Stimulated activated naive CD8-positive, alpha-beta T cell treated with anti-CD3 and anti-CD28 coated beads, Interleukin-15, Interleukin-2, amounts not matched to agents 100 ng/mL and 50 ng/mL, for 24 hours (primary cell): Measurements from ENCODE around the gene CLTC.
A peak's percentile ranks its signal among the peaks of the same experiment; 100 is the strongest.
"Not testable (repeated sequence)": the region's sequence is repeated elsewhere in the genome, so short reads cannot be mapped to it uniquely, and the experiment has no call there.

ENCODE experiments used
- H3K27ac Mint-ChIP-seq: one replicate; pipeline ENCODE4 v1.8.0; 2021; ENCODE audit warnings: mild to moderate bottlenecking, mixed read lengths
- H3K27me3 Mint-ChIP-seq: one replicate; pipeline ENCODE4 v1.8.0; 2021; ENCODE audit warnings: mixed read lengths
- H3K36me3 Mint-ChIP-seq: one replicate; pipeline ENCODE4 v1.8.0; 2021; ENCODE audit warnings: low read depth, mixed read lengths
- H3K4me1 Mint-ChIP-seq: one replicate; pipeline ENCODE4 v1.8.0; 2021; ENCODE audit warnings: low read depth, mixed read lengths
- H3K4me3 Mint-ChIP-seq: one replicate; pipeline ENCODE4 v1.8.0; 2021; ENCODE audit warnings: mild to moderate bottlenecking, mixed read lengths
- H3K9me3 Mint-ChIP-seq: one replicate; pipeline ENCODE4 v1.8.0; 2021; ENCODE audit warnings: mixed read lengths

Gene CLTC

DNA sequence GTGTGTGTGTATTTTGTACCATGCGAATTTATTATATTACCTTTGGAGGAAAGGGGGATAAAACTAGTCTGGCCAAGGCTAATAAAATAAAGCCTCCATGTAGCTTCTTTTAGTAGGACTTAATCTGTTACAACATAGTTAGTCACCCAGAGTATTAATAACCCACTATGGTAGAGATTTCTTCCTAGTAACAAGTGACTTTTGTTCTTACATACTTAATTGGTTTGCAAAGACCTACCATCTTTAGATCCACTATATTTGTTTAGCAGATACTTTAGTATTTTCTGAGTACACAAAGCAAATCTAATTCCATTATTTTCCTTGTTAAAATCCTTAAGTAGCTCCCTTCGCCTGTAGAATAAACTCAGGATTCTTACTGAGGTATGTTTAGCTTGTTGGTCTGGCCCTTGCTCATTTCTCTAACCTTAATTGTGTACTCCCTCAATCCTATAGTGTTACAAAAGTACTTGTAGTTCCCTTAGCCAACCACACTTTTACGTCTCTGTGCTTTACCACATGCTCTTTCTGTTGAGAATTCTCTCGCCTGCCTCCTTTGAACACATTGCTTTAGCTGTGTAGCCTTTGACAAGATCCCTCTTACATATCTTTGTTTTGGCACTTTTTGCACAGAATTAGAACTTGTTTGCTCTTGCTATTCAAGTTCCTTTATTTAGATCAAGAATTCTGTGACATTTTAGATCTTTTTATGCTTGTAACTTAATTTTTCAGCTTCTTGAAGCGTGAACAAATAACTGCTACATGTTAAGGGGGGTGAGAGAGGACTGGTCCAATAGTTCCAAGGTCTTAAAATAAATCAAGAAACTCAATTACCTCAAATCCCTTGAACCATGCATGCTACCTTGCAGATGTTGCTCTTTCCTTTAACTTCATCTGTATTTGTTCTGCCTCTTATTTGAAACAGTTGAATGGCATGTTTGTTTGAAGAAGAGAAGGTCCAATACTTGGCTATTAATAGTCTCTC lies 23.8 kb downstream of the CLTC start:
- H3K27ac Mint-ChIP-seq = peak overlapping the region; percentile 12
- no peaks in the 10 kb centered on the region for H3K27me3 Mint-ChIP-seq
- no peaks in the 10 kb centered on the region for H3K9me3 Mint-ChIP-seq
- no peak overlapping the region for H3K4me3 Mint-ChIP-seq
- peaks cover 60% of the 10 kb centered on the region for H3K4me1 Mint-ChIP-seq
- peaks cover 37% of the 10 kb centered on the region for H3K36me3 Mint-ChIP-seq

GRCh38 chr17:59647288-59647687 lies 27.6 kb downstream of the CLTC start:
- Mint-ChIP-seq H3K27ac (no peak overlapping the region), H3K4me3 (no peak overlapping the region), H3K36me3 (peaks cover 73% of the 10 kb centered on the region), H3K9me3 (no peaks in the 10 kb centered on the region), H3K4me1 (peaks cover 61% of the 10 kb centered on the region), H3K27me3 (no peaks in the 10 kb centered on the region)

GRCh38 chr17:59649886-59650285 lies 30.2 kb downstream of the CLTC start:
- Mint-ChIP-seq H3K36me3 (peaks cover 74% of the 10 kb centered on the region), H3K9me3 (no peaks in the 10 kb centered on the region), H3K27ac (peak overlapping the region; percentile 26), H3K27me3 (no peaks in the 10 kb centered on the region), H3K4me1 (peaks cover 41% of the 10 kb centered on the region), H3K4me3 (no peak overlapping the region)

DNA sequence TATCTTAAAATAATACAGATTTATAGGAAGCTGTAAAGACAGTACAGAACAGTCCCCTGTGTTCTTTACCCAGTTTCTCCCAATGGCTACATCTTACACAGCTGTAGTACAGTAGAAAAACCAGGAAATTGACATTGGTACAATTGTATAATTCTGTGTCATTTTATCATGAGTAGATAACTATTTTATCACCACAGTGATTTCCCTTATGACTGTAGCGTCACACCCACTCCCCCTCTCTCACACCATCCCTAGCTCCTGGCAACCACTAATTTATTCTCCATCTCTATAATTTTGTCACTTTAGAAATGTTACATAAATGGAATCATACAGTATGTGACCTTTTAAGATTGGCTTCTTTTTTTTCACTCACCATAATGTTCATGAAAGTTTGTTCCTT lies 30.9 kb downstream of the CLTC start:
- H3K36me3 Mint-ChIP-seq = peaks cover 76% of the 10 kb centered on the region
- no peak overlapping the region for H3K4me3 Mint-ChIP-seq
- H3K4me1 Mint-ChIP-seq = peaks cover 38% of the 10 kb centered on the region
- no peaks in the 10 kb centered on the region for H3K27me3 Mint-ChIP-seq
- no peak overlapping the region for H3K27ac Mint-ChIP-seq
- H3K9me3 Mint-ChIP-seq = no peaks in the 10 kb centered on the region

- no peaks in the 10 kb centered on the region for H3K9me3 Mint-ChIP-seq
- H3K27ac Mint-ChIP-seq = no peak overlapping the region
- peaks cover 38% of the 10 kb centered on the region for H3K4me1 Mint-ChIP-seq
- no peaks in the 10 kb centered on the region for H3K27me3 Mint-ChIP-seq
- H3K4me3 Mint-ChIP-seq = no peak overlapping the region
- H3K36me3 Mint-ChIP-seq = peaks cover 83% of the 10 kb centered on the region
Observed at GRCh38 chr17:59651346-59651745, 31.7 kb downstream of the CLTC start.

GRCh38 chr17:59652119-59652518 lies 32.4 kb downstream of the CLTC start:
- H3K27me3 Mint-ChIP-seq = no peaks in the 10 kb centered on the region
- H3K4me1 Mint-ChIP-seq = peaks cover 34% of the 10 kb centered on the region
- H3K36me3 Mint-ChIP-seq = peaks cover 83% of the 10 kb centered on the region
- no peak overlapping the region for H3K27ac Mint-ChIP-seq
- no peaks in the 10 kb centered on the region for H3K9me3 Mint-ChIP-seq
- H3K4me3 Mint-ChIP-seq = no peak overlapping the region

GRCh38 chr17:59656624-59657023 lies 36.9 kb downstream of the CLTC start:
- H3K4me1 Mint-ChIP-seq, H3K27ac Mint-ChIP-seq, H3K9me3 Mint-ChIP-seq, H3K27me3 Mint-ChIP-seq, H3K4me3 Mint-ChIP-seq: not testable (repeated sequence)
- H3K36me3 Mint-ChIP-seq = peaks cover 78% of the 10 kb centered on the region

- no peak overlapping the region for H3K27ac Mint-ChIP-seq
- no peak overlapping the region for H3K4me3 Mint-ChIP-seq
- H3K36me3 Mint-ChIP-seq = peaks cover 74% of the 10 kb centered on the region
- H3K4me1 Mint-ChIP-seq = peaks cover 27% of the 10 kb centered on the region
- no peaks in the 10 kb centered on the region for H3K27me3 Mint-ChIP-seq
- no peaks in the 10 kb centered on the region for H3K9me3 Mint-ChIP-seq
Observed at GRCh38 chr17:59666235-59666634, 46.5 kb downstream of the CLTC start.

DNA sequence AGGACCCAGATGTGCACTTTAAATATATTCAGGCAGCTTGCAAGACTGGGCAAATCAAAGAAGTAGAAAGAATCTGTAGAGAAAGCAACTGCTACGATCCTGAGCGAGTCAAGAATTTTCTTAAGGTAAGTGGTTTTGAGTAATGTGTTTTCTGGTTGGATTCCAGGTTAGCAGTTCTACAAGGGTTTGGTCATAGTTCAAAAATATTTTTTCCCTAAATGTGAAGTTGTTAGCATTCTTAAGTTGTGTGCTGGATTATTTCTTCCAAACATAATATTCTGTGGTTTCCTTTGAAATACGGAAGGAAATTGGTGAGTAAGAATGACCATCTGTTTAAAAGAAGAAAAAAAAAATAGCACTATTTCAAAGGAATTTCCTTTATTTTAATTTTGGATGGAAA lies 49.1 kb downstream of the CLTC start:
- Mint-ChIP-seq H3K27me3 (no peaks in the 10 kb centered on the region), H3K9me3 (no peaks in the 10 kb centered on the region), H3K4me1 (peaks cover 37% of the 10 kb centered on the region), H3K4me3 (no peak overlapping the region), H3K27ac (peak overlapping the region; percentile 58), H3K36me3 (peaks cover 71% of the 10 kb centered on the region)

- Mint-ChIP-seq H3K9me3 (no peaks in the 10 kb centered on the region), H3K4me3 (no peak overlapping the region), H3K36me3 (peaks cover 73% of the 10 kb centered on the region), H3K27ac (peak overlapping the region; percentile 76), H3K4me1 (peaks cover 37% of the 10 kb centered on the region), H3K27me3 (no peaks in the 10 kb centered on the region)
Observed at GRCh38 chr17:59669411-59669810, 49.7 kb downstream of the CLTC start.

- no peaks in the 10 kb centered on the region for H3K9me3 Mint-ChIP-seq
- peaks cover 73% of the 10 kb centered on the region for H3K36me3 Mint-ChIP-seq
- H3K4me3 Mint-ChIP-seq = peak overlapping the region; percentile 5
- H3K27ac Mint-ChIP-seq = peak overlapping the region; percentile 76
- no peaks in the 10 kb centered on the region for H3K27me3 Mint-ChIP-seq
- peaks cover 37% of the 10 kb centered on the region for H3K4me1 Mint-ChIP-seq
Observed at GRCh38 chr17:59669944-59670343, 50.2 kb downstream of the CLTC start.

- peaks cover 41% of the 10 kb centered on the region for H3K4me1 Mint-ChIP-seq
- H3K4me3 Mint-ChIP-seq = no peak overlapping the region
- peak overlapping the region; percentile 76 for H3K27ac Mint-ChIP-seq
- no peaks in the 10 kb centered on the region for H3K27me3 Mint-ChIP-seq
- H3K9me3 Mint-ChIP-seq = no peaks in the 10 kb centered on the region
- H3K36me3 Mint-ChIP-seq = peaks cover 73% of the 10 kb centered on the region
Observed at GRCh38 chr17:59671386-59671785, 51.7 kb downstream of the CLTC start.

GRCh38 chr17:59675231-59675630 lies 55.5 kb downstream of the CLTC start:
- Mint-ChIP-seq H3K36me3 (peaks cover 71% of the 10 kb centered on the region), H3K27me3 (no peaks in the 10 kb centered on the region), H3K9me3 (no peaks in the 10 kb centered on the region), H3K27ac (no peak overlapping the region), H3K4me3 (no peak overlapping the region), H3K4me1 (peaks cover 18% of the 10 kb centered on the region)

DNA sequence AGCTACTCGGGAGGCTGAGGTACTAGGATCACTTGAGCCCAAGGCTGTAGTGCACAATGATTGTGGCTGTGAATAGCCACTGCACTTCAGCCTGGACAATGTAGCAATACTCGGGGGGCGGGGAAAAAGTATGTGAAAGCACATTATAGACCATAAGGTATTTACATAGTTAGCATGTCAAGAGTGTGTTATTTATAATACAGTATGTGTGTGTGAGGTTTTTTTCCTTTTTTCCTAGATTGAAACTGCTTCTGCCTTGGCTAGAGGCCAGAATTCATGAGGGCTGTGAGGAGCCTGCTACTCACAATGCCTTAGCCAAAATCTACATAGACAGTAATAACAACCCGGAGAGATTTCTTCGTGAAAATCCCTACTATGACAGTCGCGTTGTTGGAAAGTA lies 57.0 kb downstream of the CLTC start:
- Mint-ChIP-seq H3K27me3 (no peaks in the 10 kb centered on the region), H3K9me3 (no peaks in the 10 kb centered on the region), H3K27ac (no peak overlapping the region), H3K36me3 (peaks cover 73% of the 10 kb centered on the region), H3K4me1 (peaks cover 9% of the 10 kb centered on the region), H3K4me3 (no peak overlapping the region)

DNA sequence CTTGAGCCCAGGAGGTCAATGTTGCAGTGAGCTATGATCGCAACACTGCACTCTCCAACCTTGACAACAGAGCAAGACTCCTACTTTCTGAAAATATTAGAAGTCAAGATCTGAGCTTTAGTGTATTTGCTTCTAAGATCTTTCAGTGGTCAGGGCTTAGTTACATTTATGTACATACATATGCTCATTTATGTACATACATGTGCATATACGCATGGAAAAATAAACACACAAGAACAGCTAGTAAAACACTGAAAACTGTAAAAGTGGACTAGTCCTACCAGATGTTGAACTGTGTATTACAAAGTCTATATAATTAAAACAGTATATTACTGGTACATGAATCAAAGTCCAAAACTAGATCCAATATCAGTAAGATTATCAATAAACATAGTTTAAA lies 59.2 kb downstream of the CLTC start:
- H3K27me3 Mint-ChIP-seq = no peaks in the 10 kb centered on the region
- no peak overlapping the region for H3K27ac Mint-ChIP-seq
- H3K4me3 Mint-ChIP-seq = no peak overlapping the region
- H3K36me3 Mint-ChIP-seq = peaks cover 79% of the 10 kb centered on the region
- H3K4me1 Mint-ChIP-seq = peaks cover 5% of the 10 kb centered on the region
- H3K9me3 Mint-ChIP-seq = no peaks in the 10 kb centered on the region

DNA sequence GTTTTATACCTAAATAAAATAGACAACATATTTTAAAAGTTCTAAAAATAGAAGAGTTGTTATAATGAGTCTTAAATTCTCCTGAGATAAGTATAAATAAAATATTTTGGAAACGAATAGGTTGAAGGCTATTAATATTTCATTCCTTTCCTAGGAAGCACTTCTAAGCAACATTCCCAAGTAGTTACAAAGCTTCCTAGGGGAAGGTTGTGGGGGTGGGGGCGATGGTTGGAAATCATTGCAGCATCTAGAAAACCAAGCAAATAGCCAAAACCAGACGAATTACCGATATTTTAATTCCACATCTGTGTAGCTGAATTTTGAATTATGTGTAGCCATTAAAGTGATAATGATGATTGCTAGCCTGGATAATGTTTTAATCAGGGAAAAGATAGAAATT lies 60.6 kb downstream of the CLTC start:
- Mint-ChIP-seq H3K27ac (no peak overlapping the region), H3K9me3 (no peaks in the 10 kb centered on the region), H3K4me3 (no peak overlapping the region), H3K4me1 (peaks cover under 1% of the 10 kb centered on the region), H3K36me3 (peaks cover 77% of the 10 kb centered on the region), H3K27me3 (no peaks in the 10 kb centered on the region)
